ENCODE results near the gene KRTAP10-4. TPM values are rescaled to one million over a fixed set of nuclear protein-coding genes. Genes with fewer than 3 reads are reported as not detected.

The KRTAP10-4 gene
- total and polyA plus RNA-seq, 4 donors = not detected

- no peak overlapping the region for H3K4me3 ChIP-seq (ENCODE audit: low read depth in 1 of 3, low read length in 3 of 3)
- no peak overlapping the region for H3K27ac ChIP-seq (ENCODE audit: low read depth in 1 of 2, low read length in 2 of 2)
- peaks cover 0 to 11% (median 1%) of the 10 kb centered on the region in 4 donors for H3K9me3 ChIP-seq (ENCODE audit: control insufficient read depth in 4 of 4, low read length in 3 of 4)
- no peak overlapping the region for H3K9ac ChIP-seq (ENCODE audit: low read depth in 1 of 2, low read length in 2 of 2)
- H3K27me3 ChIP-seq (ENCODE audit: control insufficient read depth in 4 of 4, insufficient read depth in 4 of 4, low read length in 3 of 4) = no peaks in the 10 kb centered on the region
- no peaks in the 10 kb centered on the region for H3K4me1 ChIP-seq (ENCODE audit: control insufficient read depth in 4 of 4, insufficient read depth in 4 of 4, low read length in 3 of 4)
- no peak for TF ChIP-seq HNF4A (conservative IDR thresholded peaks at IDR 0.05)
- no peak for TF ChIP-seq TAF1 (conservative IDR thresholded peaks at IDR 0.05)
- no peak for TF ChIP-seq REST (IDR thresholded peaks at IDR 0.05)
- TF ChIP-seq ATF3 (IDR thresholded peaks at IDR 0.05) = no peak
- TF ChIP-seq YY1 (IDR thresholded peaks at IDR 0.05) = no peak
- TF ChIP-seq HNF4G (IDR thresholded peaks at IDR 0.05) = no peak
- no peak for TF ChIP-seq RAD21 (IDR thresholded peaks at IDR 0.05)
- TF ChIP-seq SP1 (IDR thresholded peaks at IDR 0.05) = no peak
- no peak for TF ChIP-seq CTCF (IDR thresholded peaks at IDR 0.05; ENCODE audit: low read depth, low read length, missing input control)
- H3K36me3 ChIP-seq (ENCODE audit: control insufficient read depth in 4 of 4, insufficient read depth in 3 of 4, low read depth in 1 of 4, low read length in 3 of 4) = no peaks in the 10 kb centered on the region
- DNase-seq (ENCODE audit: low spot score) = no peak
- 87% methylated on average over 13 of the region's 13 CpGs for WGBS
Measured at GRCh38 chr21:44612669-44613229, 39.2 kb downstream of the KRTAP10-4 start.

GRCh38 chr21:44613386-44614155, 40.0 kb downstream of the KRTAP10-4 start:
- Histone ChIP-seq H3K4me1 (ENCODE audit: control insufficient read depth in 4 of 4, insufficient read depth in 4 of 4, low read length in 3 of 4) (no peaks in the 10 kb centered on the region), H3K4me3 (ENCODE audit: low read depth in 1 of 3, low read length in 3 of 3) (no peak overlapping the region), H3K9me3 (ENCODE audit: control insufficient read depth in 4 of 4, low read length in 3 of 4) (peaks cover 0 to 11% (median 1%) of the 10 kb centered on the region in 4 donors), H3K36me3 (ENCODE audit: control insufficient read depth in 4 of 4, insufficient read depth in 3 of 4, low read depth in 1 of 4, low read length in 3 of 4) (no peaks in the 10 kb centered on the region), H3K27ac (ENCODE audit: low read depth in 1 of 2, low read length in 2 of 2) (no peak overlapping the region), H3K9ac (ENCODE audit: low read depth in 1 of 2, low read length in 2 of 2) (no peak overlapping the region), H3K27me3 (ENCODE audit: control insufficient read depth in 4 of 4, insufficient read depth in 4 of 4, low read length in 3 of 4) (no peaks in the 10 kb centered on the region)
- TF ChIP-seq EGR1 (IDR thresholded peaks at IDR 0.05; ENCODE audit: low read depth in 2 of 2) (no peak), ATF3 (IDR thresholded peaks at IDR 0.05) (no peak), NR2F2 (IDR thresholded peaks at IDR 0.05) (no peak), RAD21 (IDR thresholded peaks at IDR 0.05) (no peak), JUND (IDR thresholded peaks at IDR 0.05) (no peak), FOXA2 (IDR thresholded peaks at IDR 0.05) (no peak), YY1 (IDR thresholded peaks at IDR 0.05) (no peak), GABPA (IDR thresholded peaks at IDR 0.05 in 1 of 2, conservative IDR thresholded peaks at IDR 0.05 in 1 of 2) (no peak), HNF4A (conservative IDR thresholded peaks at IDR 0.05) (no peak), REST (IDR thresholded peaks at IDR 0.05) (no peak)
- 88% methylated on average over 26 of the region's 26 CpGs for WGBS
- DNase-seq (ENCODE audit: low spot score) = peak; percentile 12
